Right lung (tissue), 10 donors: ENCODE measurements around the gene CD93. TPM values are rescaled to one million over a fixed set of nuclear protein-coding genes. Genes with fewer than 3 reads are reported as not detected.

Experiments used
- DNase-seq, 2 donors: peaks; one replicate each; pipeline ENCODE4 v3.0.0-alpha.2; 2013
- long read RNA-seq, 8 donors: transcript quantifications; one replicate each; lab custom pipeline, GENCODE V29; 2026
- polyA plus RNA-seq, 5 donors: library from polyadenylated mRNA; unstranded; fragments of 120-200 nt; gene quantifications; one replicate each; pipeline versions ENCODE4 v1.2.1 to v1.2.3, GENCODE V29; 2013; ENCODE audit warnings: inconsistent platforms in 1 of 5, low replicate concordance in 1 of 5; ENCODE audit not compliant: insufficient read length in 5 of 5, insufficient read depth in 1 of 5

Gene CD93
- polyA plus RNA-seq, result 100 to 1,000 TPM; 154 to 194 (median 163) TPM
- long read RNA-seq, donor 1, full-length matches to known transcripts, result 53 of 115 reads
- long read RNA-seq, donor 1, partial matches to known transcripts, result 62 of 115 reads
- long read RNA-seq, donor 1, other reads (novel, unspliced or antisense), result 0 of 115 reads
- long read RNA-seq, donor 2, full-length matches to known transcripts, result 37 of 37 reads
- long read RNA-seq, donor 2, partial matches to known transcripts, result 0 of 37 reads
- long read RNA-seq, donor 2, other reads (novel, unspliced or antisense), result 0 of 37 reads
- long read RNA-seq, donor 3, full-length matches to known transcripts, result 19 of 19 reads
- long read RNA-seq, donor 3, partial matches to known transcripts, result 0 of 19 reads
- long read RNA-seq, donor 3, other reads (novel, unspliced or antisense), result 0 of 19 reads
- long read RNA-seq, donor 4, full-length matches to known transcripts, result 18 of 18 reads
- long read RNA-seq, donor 4, partial matches to known transcripts, result 0 of 18 reads
- long read RNA-seq, donor 4, other reads (novel, unspliced or antisense), result 0 of 18 reads
- long read RNA-seq, donor 5, full-length matches to known transcripts, result 42 of 42 reads
- long read RNA-seq, donor 5, partial matches to known transcripts, result 0 of 42 reads
- long read RNA-seq, donor 5, other reads (novel, unspliced or antisense), result 0 of 42 reads
- long read RNA-seq, donor 6, full-length matches to known transcripts, result 49 of 49 reads
- long read RNA-seq, donor 6, partial matches to known transcripts, result 0 of 49 reads
- long read RNA-seq, donor 6, other reads (novel, unspliced or antisense), result 0 of 49 reads
- long read RNA-seq, donor 7, full-length matches to known transcripts, result 43 of 43 reads
- long read RNA-seq, donor 7, partial matches to known transcripts, result 0 of 43 reads
- long read RNA-seq, donor 7, other reads (novel, unspliced or antisense), result 0 of 43 reads
- long read RNA-seq, donor 8, full-length matches to known transcripts, result 14 of 14 reads
- long read RNA-seq, donor 8, partial matches to known transcripts, result 0 of 14 reads
- long read RNA-seq, donor 8, other reads (novel, unspliced or antisense), result 0 of 14 reads

DNA sequence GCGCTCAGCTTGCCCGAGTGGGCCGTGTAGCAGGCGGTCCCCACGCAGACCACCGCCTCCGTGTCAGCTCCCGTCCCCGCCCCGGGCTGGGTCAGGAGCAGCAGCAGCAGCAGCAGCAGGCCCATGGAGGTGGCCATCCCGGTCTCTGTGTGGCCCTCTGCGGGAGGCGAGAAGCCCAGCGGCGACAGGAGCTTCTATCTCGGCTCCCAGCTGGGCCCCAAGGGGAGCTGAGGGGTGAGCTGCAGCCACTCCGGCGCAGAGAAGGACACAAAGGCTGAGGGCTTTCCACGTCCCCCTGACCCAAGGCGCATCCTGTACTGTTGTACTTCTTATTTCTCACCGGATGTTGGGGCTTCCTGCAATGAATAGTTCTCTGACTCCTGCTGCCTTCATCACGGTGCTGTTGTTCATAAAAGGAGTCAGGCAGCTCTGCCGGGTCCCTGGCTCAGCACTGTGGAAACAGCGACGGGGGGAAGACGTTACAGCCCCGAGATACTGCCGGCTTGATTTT is at the start of gene CD93:
Gene CD93, minus strand, starts transcription at position 269 of the 511 bp plus-strand sequence. Its CDS starts 132 bp downstream, at position 137.
- DNase-seq, result peak in 1 of 2 donors; percentile 44

GRCh38 chr20:23133560-23133998 is 47.5 kb upstream of the CD93 start:
- no peak for DNase-seq

DNA sequence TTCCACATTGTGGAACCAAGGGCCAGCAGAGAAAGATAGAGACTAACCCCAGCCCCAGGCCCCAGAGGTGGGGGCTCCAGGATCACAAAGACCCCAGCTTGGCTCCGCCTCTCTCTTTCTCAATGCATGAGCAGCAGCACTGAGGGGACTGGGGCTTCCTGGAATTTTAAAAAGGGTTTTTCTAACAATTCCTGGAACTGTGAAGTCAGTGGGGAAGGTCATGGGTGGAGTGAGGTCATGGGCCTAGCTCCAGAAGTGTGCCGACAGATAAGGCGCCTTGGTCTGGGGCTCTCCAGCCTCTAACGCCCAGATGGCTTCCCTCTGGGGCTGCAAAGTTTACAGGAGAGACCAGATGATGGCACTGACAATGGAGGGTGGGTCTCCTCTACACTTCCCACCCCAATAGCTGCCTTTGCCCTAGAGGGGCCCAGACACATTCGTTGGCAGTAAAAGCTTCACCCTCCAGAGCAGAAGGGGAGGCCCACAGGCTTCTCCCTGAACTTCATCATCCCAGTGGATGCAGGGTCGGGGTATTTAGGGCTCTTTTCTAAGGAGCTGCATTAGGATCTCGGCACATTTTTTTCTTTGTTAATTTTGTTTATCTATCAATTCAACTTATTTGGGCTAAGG is 46.9 kb upstream of the CD93 start:
- DNase-seq, result peak in 1 of 2 donors; percentile 29

DNA sequence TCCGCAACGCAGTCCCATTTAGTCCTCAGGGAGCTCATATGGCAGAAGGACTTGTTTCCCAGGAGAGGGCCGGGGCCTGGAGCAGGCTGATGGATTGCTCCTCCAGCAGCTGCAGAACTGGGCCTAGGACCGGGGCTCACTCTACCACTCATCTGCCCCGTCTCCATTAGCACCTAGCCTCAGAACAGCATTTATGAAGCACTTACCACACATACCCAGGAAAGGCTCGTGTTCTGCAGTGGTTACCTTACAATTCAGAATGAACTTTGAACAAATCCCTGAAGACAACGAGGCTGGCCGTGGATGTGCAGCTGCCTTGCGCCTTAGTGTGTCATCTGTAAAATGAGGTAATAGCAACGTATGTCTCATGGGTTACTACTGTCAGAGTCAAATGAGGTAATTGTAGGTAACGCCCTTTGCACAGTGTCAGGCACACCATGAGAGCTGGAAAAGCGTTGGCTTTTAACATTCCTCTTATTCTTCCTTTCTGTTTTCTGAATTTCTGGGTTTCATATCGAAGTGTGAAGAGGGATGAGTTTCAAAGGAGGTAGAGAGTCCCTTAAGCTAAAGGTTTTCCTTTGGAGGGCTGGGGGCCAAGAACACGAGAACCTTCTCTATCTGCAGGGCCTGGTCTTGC is 46.3 kb upstream of the CD93 start:
- DNase-seq, result no peak

DNA sequence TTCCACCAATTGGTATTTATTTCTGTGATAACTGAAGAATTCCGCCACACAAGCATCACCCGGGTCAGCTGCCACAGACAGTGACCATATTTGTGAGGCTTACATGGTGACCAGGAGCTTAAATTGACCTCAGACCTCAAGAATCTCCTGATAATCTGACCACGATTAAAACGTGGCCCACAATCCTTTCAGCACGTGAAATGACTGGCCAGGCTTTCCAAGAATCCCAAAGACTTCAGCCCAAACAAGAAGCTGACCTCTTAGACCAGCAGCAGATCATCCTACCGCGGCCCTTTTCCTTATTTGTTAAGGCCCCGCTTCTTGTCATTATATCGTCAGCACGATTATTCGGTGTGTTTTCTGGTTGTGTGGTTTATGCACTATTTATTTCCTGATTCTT is 45.6 kb upstream of the CD93 start:
- no peak for DNase-seq

DNA sequence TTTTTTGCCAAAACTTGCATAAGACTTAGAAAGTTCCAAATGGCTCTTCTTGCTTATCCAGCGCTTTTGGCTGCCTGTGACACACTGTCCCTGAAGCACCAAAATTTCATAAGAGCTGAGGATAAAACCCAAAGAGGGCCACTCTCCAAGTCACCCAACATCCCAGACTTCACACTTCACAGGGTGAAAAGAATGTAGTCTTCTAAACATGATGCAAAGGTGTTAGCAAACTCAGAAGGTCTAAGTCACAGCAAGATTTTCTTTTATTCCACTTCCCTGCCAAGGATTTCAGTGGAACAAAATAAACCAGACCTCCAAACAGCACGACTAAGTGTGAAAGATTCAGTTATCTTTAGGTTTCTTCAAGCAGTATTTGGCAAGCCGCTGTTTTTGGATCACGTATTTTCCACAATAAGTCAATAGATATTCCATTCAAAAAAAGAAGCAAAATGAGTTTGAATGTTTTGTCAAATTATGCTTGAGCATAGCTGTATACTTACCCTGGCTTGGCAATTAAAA is 44.6 kb upstream of the CD93 start:
- no peak for DNase-seq

- no peak for DNase-seq
These were observed 43.9 kb upstream of the CD93 start for GRCh38 chr20:23129891-23130621.

- DNase-seq, result no peak
These were observed 43.1 kb upstream of the CD93 start for GRCh38 chr20:23129266-23129665.

DNA sequence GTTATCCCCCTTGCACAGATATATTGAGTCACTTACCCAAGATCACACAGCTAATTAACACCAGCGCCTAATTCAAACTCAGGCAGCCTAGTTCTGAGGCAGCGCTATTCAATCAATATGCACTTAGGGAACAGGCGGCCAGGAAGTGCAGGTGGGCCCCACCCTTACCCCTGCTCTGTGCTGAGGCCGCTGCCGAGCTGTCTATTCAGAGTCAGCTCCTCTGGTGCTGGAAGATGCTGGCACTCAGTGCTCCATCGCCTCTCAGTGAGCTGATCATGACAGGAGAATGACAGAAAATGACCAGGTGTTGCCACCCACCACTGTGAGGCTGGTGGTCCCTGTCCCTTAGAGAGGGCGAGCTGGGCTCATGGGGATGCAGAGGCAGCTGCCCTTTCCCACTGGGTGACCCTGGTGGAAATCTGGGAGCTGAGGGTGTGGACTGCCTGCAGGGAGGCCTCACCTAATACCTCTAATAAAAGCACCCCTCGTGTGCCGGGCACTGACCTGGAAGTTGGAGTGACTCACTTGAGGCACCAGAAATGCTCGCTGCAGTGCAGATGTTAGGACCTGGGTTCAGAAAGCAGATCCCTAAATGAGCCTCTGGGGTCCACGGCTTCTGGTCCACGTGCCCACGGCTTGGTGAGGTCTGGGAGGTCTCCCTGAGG is 42.5 kb upstream of the CD93 start:
- no peak for DNase-seq

GRCh38 chr20:23127506-23128279 is 41.6 kb upstream of the CD93 start:
- DNase-seq, result no peak

DNA sequence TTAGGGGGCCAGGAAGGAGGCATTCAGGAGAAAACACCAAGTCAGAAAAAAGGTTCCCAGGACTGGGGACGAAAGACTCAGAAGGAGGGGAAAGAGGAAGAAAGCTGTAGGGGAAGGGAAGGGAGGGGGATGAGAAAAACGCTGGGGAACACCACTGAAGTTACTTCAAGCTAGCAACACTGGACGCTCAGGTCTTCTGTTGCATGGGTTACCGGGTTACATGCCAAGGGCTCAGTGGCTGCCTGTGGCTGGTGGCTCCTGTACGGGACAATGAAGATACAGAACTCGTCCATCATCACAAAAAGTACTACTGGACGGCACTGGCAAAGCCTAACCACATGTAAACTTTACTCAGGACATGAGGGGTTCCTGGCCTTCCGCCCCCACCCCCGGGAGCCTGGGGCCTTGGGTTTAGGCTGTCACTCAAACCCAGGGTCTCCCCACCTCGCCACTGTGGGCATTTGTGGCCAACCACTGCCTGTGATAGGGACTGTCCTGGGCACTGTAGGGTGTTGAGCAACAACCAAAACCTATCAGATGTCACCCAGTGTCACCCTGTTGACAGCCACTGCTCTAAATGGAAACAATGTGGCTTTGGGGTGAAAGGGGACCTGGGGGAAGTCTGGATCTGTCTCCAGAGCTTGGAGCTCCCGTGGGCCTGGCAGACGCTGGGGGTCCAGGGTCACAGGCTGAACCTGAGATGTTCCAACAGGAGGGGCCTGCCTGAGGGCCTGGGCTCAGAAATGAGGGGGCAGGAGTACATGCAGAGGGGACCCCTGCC is 40.3 kb upstream of the CD93 start:
- DNase-seq, result no peak

DNA sequence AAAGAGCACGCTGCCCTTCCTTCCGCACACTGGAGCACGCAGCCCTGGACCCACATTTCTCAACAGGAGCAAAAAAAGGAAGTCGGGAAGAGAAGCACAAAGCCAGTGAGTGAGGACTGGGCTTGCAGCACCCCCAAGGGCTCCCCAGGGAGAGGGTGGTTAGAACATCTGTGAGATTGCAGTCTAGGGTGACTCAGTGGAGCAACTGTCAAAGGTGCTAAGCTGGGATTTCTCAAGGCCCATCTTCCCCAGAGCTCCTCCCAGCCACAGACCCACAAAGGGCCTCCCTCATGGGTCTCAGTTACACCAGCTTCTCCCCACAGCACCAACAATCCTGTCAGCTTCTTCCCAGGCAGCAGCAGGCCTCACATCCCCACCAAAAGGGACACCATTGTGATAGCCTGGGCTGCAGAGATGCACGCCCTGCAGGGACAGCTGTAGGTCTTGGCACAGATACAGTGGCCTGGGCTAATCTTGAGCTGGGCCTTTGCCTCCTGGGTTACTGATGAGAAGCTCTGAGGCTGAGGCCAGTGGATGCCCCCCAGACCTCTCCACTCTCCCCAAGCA is 39.6 kb upstream of the CD93 start:
- no peak for DNase-seq

- DNase-seq, result no peak
These were observed 39.0 kb upstream of the CD93 start for GRCh38 chr20:23125159-23125558.

DNA sequence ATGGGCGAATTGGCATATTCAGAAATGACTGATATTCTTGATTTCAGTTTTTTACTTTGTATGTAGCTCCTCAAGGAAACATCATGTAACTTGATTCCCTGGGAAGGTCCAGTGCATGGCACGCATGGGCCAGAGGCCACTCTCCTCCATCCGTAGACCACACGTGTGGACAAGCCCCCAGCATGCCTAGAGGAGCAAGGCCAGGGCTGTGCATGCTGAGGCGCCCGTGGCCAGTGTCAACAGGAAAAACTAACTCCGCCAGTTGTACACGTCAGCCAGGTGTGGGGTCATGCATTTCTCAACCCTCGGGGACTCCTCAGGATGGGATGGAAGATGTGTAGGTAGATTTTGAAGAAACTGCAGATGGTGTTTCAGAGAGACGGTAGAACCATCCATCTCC is 37.8 kb upstream of the CD93 start:
- no peak for DNase-seq

GRCh38 chr20:23122796-23123655 is 36.9 kb upstream of the CD93 start:
- DNase-seq, result no peak

DNA sequence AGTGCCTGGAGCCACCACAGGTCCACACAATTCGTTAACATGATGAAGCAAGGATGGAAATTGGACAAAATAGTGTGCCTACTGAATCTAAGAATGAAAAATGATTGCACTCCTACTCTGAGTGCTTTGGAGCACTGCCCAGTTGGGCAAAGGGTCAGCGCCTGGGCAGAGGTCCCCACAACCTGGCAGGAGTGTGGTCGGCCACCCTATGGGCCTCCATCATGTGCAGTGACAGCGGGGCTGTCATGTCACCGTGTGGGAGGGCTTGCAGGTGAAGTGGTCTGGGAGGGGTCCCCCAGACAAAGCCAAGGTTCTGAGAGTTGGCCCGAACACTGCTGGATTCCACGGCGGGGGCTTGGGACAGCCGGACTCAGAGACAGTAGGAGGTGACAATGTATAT is 36.2 kb upstream of the CD93 start:
- DNase-seq, result no peak
